Measurements from ENCODE around the gene MPZL3.

GRCh38 chr11:118226296-118226695 is 25.9 kb downstream of the MPZL3 start:
- TF ChIP-seq CTCF (IDR thresholded peaks at IDR 0.05) (no peak), EP300 (IDR thresholded peaks at IDR 0.05) (no peak)

Data from upper lobe of left lung (tissue), 4 donors.